Measurements from ENCODE around the gene AIFM1.
"Not testable (repeated sequence)": the region's sequence is repeated elsewhere in the genome, so short reads cannot be mapped to it uniquely, and the experiment has no call there.

The AIFM1 gene

GRCh38 chrX:130120746-130121504, 44.7 kb downstream of the AIFM1 start:
- peak in 3 of 4 experiments; percentile 36 to 52 (median 45) for DNase-seq (ENCODE audit: low read depth in 4 of 4, low spot score in 1 of 4)

GRCh38 chrX:130120321-130120731, 45.3 kb downstream of the AIFM1 start:
- no peak for DNase-seq (ENCODE audit: low read depth in 4 of 4, low spot score in 1 of 4)

- no peak for DNase-seq (ENCODE audit: low read depth in 4 of 4, low spot score in 1 of 4)
Measured at GRCh38 chrX:130119312-130119898, 46.2 kb downstream of the AIFM1 start.

GRCh38 chrX:130118441-130119311, 47.0 kb downstream of the AIFM1 start:
- DNase-seq (ENCODE audit: low read depth in 4 of 4, low spot score in 1 of 4): no peak

- no peak for DNase-seq (ENCODE audit: low read depth in 4 of 4, low spot score in 1 of 4)
Measured at GRCh38 chrX:130117166-130117565, 48.5 kb downstream of the AIFM1 start.

GRCh38 chrX:130115119-130115885, 50.3 kb downstream of the AIFM1 start:
- DNase-seq (ENCODE audit: low read depth in 4 of 4, low spot score in 1 of 4): not testable (repeated sequence)

GRCh38 chrX:130114141-130114588, 51.5 kb downstream of the AIFM1 start:
- DNase-seq (ENCODE audit: low read depth in 4 of 4, low spot score in 1 of 4): no peak

- no peak for DNase-seq (ENCODE audit: low read depth in 4 of 4, low spot score in 1 of 4)
Measured at GRCh38 chrX:130111220-130112154, 54.2 kb downstream of the AIFM1 start.

- peak in 1 of 4 experiments; percentile 42 for DNase-seq (ENCODE audit: low read depth in 4 of 4, low spot score in 1 of 4)
Measured at GRCh38 chrX:130110379-130111219, 55.0 kb downstream of the AIFM1 start, which contains the start of gene ELF4. ELF4 (minus strand) TSS chrX:130110497; CDS start chrX:130081330, 29,167 bp downstream.

- DNase-seq (ENCODE audit: low read depth in 4 of 4, low spot score in 1 of 4): no peak
Measured at GRCh38 chrX:130109429-130110378, 55.9 kb downstream of the AIFM1 start.

GRCh38 chrX:130108647-130109428, 56.8 kb downstream of the AIFM1 start:
- no peak for DNase-seq (ENCODE audit: low read depth in 4 of 4, low spot score in 1 of 4)

- no peak for DNase-seq (ENCODE audit: low read depth in 4 of 4, low spot score in 1 of 4)
Measured at GRCh38 chrX:130106071-130106470, 59.6 kb downstream of the AIFM1 start.

GRCh38 chrX:130105244-130105643, 60.4 kb downstream of the AIFM1 start:
- no peak for DNase-seq (ENCODE audit: low read depth in 4 of 4, low spot score in 1 of 4)

- DNase-seq (ENCODE audit: low read depth in 4 of 4, low spot score in 1 of 4): no peak
Measured at GRCh38 chrX:130103605-130104004, 62.0 kb downstream of the AIFM1 start.

- DNase-seq (ENCODE audit: low read depth in 4 of 4, low spot score in 1 of 4): no peak
Measured at GRCh38 chrX:130100180-130100579, 65.5 kb downstream of the AIFM1 start.

- no peak for DNase-seq (ENCODE audit: low read depth in 4 of 4, low spot score in 1 of 4)
Measured at GRCh38 chrX:130098210-130098552, 67.5 kb downstream of the AIFM1 start.
